Body of pancreas (tissue), 4 donors: Measurements from ENCODE around the gene ZC3H18. TPM values are rescaled to one million over a fixed set of nuclear protein-coding genes. Genes with fewer than 3 reads are reported as not detected.

Experiments used
- ATAC-seq: fragments of 150-250 bp; one replicate; pipeline ENCODE4 v1.9.1; 2016
- DNase-seq, 4 donors: peaks; one replicate each; pipeline ENCODE4 v3.0.0-alpha.2; 2019
- H3K27ac ChIP-seq, 4 donors: fragments of 200-600 bp; sonication (generic); 1 replicate in 3 of 4; 2 replicates in 1 of 4; pipeline versions ENCODE4 v1.5.1 to v1.6.1; 2016 to 2019; ENCODE audit warnings: mild to moderate bottlenecking in 1 of 4, mixed read lengths in 1 of 4, moderate library complexity in 1 of 4
- H3K27me3 ChIP-seq, 2 donors: fragments of 200-600 bp; sonication (generic); one replicate each; pipeline ENCODE4 v1.6.0; 2016; ENCODE audit warnings: mild to moderate bottlenecking in 1 of 2
- H3K36me3 ChIP-seq, 2 donors: fragments of 200-600 bp; sonication (generic); replicated peaks in 1 of 2; 2 replicates each; pipeline ENCODE4 v1.5.1; 2016; ENCODE audit warnings: low read depth in 2 of 2; ENCODE audit not compliant: insufficient read depth in 1 of 2
- H3K4me1 ChIP-seq: fragments of 200-600 bp; sonication (generic); one replicate; pipeline ENCODE4 v1.6.0; 2016
- H3K4me3 ChIP-seq, 2 donors: fragments of 200-600 bp; sonication (generic); 1 replicate in 1 of 2; 2 replicates in 1 of 2; pipeline ENCODE4 v1.5.1; 2016 to 2019
- H3K9me3 ChIP-seq, 3 donors: fragments of 200-600 bp; sonication (generic); 1 replicate in 2 of 3; 2 replicates in 1 of 3; pipeline ENCODE4 v1.5.1; 2016
- CTCF ChIP-seq, 7 experiments: fragments of 450-650 bp in 4 of 7; fragments of 200-600 bp in 3 of 7; sonication (generic) in 3 of 7; IDR thresholded peaks; one replicate each; pipeline ENCODE4 v1.5.1; 2016 to 2019; ENCODE audit warnings: antibody characterized with exemption in 7 of 7
- POLR2A ChIP-seq, 3 donors: fragments of 450-650 bp; IDR thresholded peaks; one replicate each; pipeline ENCODE4 v1.6.1; 2016; ENCODE audit warnings: antibody characterized with exemption in 3 of 3, mild to moderate bottlenecking in 2 of 3
- WGBS, 2 donors: methylation state at CpG; one replicate each; pipeline ENCODE4 v1.1.5; 2017; 5-methylcytosine and 5-hydroxymethylcytosine counted together
- intact Hi-C: fragments of 100-400 bp; cut with DNase I; formaldehyde crosslinking; loops from one replicate; pipeline ENCODE4 v1.15.1; 2023
- total RNA-seq, 2 donors: library from RNA; depleted of rRNA; stranded (reverse); fragments of >200 nt; gene quantifications; one replicate each; pipeline ENCODE4 v1.1.0, GENCODE V29; 2016

Gene ZC3H18
- total RNA-seq, 2 donors from 2014 or later = 11.7 to 22.4 TPM

- 57 to 64% methylated on average over 31 to 45 of the region's 45 CpGs for WGBS, 2 donors
- Histone ChIP-seq H3K27me3 (no peaks in the 10 kb centered on the region), H3K36me3 (no peaks in the 10 kb centered on the region), H3K27ac (no peak overlapping the region), H3K9me3 (no peaks in the 10 kb centered on the region), H3K4me1 (peaks cover 18% of the 10 kb centered on the region), H3K4me3 (no peak overlapping the region)
- intact Hi-C loops = no loop called here
- no peak for ATAC-seq
- DNase-seq = peak; percentile 40 to 70 (median 47)
- TF ChIP-seq CTCF (IDR thresholded peaks at IDR 0.05) (no peak), POLR2A (IDR thresholded peaks at IDR 0.05) (no peak)
Measured at GRCh38 chr16:88639231-88640038, 69.2 kb downstream of the ZC3H18 start.

GRCh38 chr16:88640039-88640495 lies 69.9 kb downstream of the ZC3H18 start:
- ATAC-seq (no peak), DNase-seq (no peak)
- Histone ChIP-seq H3K27me3 (no peaks in the 10 kb centered on the region), H3K27ac (no peak overlapping the region), H3K9me3 (no peaks in the 10 kb centered on the region), H3K4me3 (no peak overlapping the region), H3K36me3 (no peaks in the 10 kb centered on the region), H3K4me1 (peaks cover 18% of the 10 kb centered on the region)
- no peak for TF ChIP-seq CTCF (IDR thresholded peaks at IDR 0.05)
- TF ChIP-seq POLR2A (IDR thresholded peaks at IDR 0.05) = no peak
- WGBS, 2 donors = 66 to 71% methylated on average over 13 of the region's 13 CpGs
- intact Hi-C loops = no loop called here

- H3K27ac ChIP-seq = no peak overlapping the region
- no peaks in the 10 kb centered on the region for H3K36me3 ChIP-seq
- H3K4me1 ChIP-seq = peaks cover 18% of the 10 kb centered on the region
- no peaks in the 10 kb centered on the region for H3K9me3 ChIP-seq
- ATAC-seq (no peak), DNase-seq (no peak)
- no peak overlapping the region for H3K4me3 ChIP-seq
- H3K27me3 ChIP-seq = no peaks in the 10 kb centered on the region
- TF ChIP-seq CTCF (IDR thresholded peaks at IDR 0.05) = no peak
- no peak for TF ChIP-seq POLR2A (IDR thresholded peaks at IDR 0.05)
- WGBS, 2 donors = 66 to 70% methylated on average over 3 to 16 of the region's 17 CpGs
- intact Hi-C loops = no loop called here
Measured at GRCh38 chr16:88640498-88641247, 70.5 kb downstream of the ZC3H18 start.

- Histone ChIP-seq H3K36me3 (no peaks in the 10 kb centered on the region), H3K4me3 (no peak overlapping the region), H3K27me3 (no peaks in the 10 kb centered on the region), H3K4me1 (peaks cover 15% of the 10 kb centered on the region), H3K9me3 (no peaks in the 10 kb centered on the region), H3K27ac (no peak overlapping the region)
- no peak for TF ChIP-seq CTCF (IDR thresholded peaks at IDR 0.05)
- TF ChIP-seq POLR2A (IDR thresholded peaks at IDR 0.05) = no peak
- DNase-seq (no peak), ATAC-seq (no peak)
- WGBS, 2 donors = 86 to 92% methylated on average over 17 to 51 of the region's 58 CpGs
- intact Hi-C loops = no loop called here
Measured at GRCh38 chr16:88642881-88643643, 72.9 kb downstream of the ZC3H18 start.
